CD4-positive, alpha-beta T cell treated with Interleukin-21 for 1 hour (primary cell): ENCODE data around the gene HPS3.
"Not testable (repeated sequence)": the region's sequence is repeated elsewhere in the genome, so short reads cannot be mapped to it uniquely, and the experiment has no call there.

ENCODE experiments used
- DNase-seq: peaks from one replicate; pipeline ENCODE4 v3.0.0-alpha.2; 2020

The HPS3 gene

DNA sequence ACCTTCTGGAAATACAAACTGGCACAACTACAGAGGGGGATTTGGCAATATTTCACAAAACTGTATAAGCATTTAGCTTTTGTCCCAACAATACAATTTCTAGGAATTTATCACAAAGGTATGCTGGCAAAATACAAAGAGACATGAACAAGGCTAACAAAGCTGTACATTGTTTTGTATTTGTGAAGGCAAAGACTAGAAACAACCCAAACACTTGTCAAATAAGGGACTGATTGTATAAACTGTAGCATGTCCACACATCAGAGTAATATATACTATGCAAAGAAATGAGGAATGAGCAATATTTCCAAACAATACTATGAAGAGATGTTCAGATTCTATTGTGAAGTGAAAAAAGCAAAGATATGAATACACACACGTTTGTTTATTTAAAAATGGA lies 65.8 kb downstream of the HPS3 start:
- no peak for DNase-seq

- DNase-seq = not testable (repeated sequence)
These were observed 67.6 kb downstream of the HPS3 start for GRCh38 chr3:149196805-149197592.

DNA sequence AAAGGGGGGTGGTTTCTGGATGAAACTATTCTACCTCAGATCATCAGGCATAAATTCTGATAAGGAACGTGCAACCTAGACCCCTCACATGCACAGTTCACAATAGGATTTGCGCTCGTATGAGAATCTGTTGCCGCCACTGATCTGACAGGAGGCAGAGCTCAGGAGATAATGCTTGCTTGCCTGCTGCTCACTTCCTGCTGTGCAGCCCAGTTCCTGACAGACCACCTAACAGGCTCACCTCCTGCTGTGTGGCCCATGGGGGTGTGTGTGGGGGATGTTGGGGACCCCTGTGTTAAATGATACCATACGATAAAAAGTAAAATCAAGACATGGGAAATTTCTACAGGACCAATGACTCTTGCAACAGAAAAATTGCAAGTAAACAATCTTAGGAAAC lies 68.2 kb downstream of the HPS3 start:
- DNase-seq = no peak

DNA sequence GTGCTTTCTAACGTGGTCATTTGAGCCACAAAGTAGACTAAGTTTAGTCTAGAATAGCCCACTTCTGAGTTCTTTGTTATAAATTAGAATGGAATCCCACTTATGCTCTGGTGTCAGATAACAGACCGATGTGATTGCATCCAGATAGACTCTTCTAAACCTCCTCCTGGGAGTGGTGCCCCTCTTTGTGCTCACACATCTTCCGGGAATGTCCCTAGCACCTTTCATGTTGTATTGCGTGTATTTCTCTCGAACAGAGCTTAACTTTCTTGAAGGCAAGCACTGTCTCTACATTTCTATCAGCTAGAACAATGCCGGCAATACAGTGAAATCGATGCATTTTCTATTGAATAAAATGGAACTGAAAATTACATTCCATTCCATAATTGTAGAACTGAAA lies 69.2 kb downstream of the HPS3 start:
- no peak for DNase-seq

GRCh38 chr3:149199474-149199873 lies 70.0 kb downstream of the HPS3 start:
- no peak for DNase-seq

GRCh38 chr3:149203758-149204157 lies 74.3 kb downstream of the HPS3 start:
- no peak for DNase-seq

- no peak for DNase-seq
These were observed 75.1 kb downstream of the HPS3 start for GRCh38 chr3:149204390-149204991.

DNA sequence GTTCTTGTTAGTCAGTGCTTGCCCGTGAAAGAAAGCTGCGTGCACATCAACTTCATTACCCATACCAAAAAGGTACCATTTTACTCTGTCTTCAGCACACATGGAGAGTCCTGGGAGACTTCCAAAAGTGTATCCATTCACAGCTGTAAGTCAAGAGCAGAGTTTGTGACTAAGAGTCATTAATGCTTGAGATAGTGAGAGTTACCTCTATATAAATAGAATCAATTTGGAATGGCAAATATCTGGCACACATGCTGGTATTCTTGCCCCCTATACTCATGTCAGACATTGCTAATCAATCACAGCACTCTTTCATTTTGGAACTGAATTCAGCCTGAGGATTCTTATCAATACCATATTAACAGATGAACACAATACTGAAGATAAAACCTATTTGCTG lies 78.0 kb downstream of the HPS3 start:
- no peak for DNase-seq

- no peak for DNase-seq
These were observed 80.0 kb downstream of the HPS3 start for GRCh38 chr3:149209431-149209830.

DNA sequence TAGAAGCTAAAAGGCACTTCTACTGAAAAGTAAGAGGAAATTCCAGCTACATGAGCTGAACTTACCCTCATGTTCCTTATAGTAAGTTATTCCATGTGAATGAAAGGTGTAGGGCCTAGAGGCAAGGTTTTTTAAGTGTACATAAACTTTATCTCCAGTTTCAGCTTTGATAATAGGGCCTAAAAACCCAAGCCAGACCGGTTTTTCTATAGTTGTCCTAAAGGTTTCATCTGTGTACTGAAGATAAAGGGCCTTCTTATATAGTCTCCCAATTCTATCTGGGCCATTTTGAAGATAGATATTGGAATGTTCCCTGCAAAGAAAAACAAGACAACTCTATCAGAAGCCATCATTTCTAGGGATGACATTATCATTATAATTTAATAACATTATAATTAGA lies 82.9 kb downstream of the HPS3 start:
- DNase-seq = no peak

DNA sequence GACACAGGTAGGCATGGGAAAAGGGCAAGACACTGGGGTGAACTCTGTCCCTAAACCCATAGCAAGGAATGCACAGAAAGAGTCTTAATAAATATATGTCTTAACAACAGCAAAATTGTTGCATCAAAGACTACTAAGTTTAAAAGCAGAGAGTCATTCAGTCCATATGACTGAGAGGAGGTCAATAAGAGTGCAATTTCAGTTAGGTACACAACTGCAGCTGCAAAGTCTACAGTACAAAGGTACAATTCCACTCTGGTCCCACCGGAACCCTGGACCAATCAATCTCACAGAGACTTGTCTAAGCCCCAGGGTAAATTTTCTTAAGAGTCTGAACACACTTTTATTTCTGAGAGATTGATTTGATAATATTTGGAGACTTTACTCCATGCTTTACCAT lies 85.3 kb downstream of the HPS3 start:
- DNase-seq = no peak

DNA sequence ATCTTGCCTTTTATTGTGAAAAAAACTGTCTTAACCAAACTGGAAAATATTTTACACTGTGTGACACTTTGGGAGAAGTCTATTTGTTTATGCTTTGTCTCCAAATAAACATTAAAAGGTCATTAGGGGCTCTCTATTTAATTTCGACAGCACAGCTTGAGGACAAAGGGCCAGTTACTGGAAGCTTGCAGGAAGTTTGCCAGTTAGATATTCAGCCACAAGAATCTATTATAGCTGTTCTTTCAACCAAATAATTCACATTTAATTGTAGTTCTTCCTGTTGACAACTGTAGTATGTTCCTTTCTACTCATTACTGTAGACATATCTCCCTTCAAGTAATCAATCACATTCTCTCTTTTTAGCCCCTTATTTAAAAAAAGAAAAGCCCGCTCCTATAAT lies 86.1 kb downstream of the HPS3 start:
- no peak for DNase-seq

DNA sequence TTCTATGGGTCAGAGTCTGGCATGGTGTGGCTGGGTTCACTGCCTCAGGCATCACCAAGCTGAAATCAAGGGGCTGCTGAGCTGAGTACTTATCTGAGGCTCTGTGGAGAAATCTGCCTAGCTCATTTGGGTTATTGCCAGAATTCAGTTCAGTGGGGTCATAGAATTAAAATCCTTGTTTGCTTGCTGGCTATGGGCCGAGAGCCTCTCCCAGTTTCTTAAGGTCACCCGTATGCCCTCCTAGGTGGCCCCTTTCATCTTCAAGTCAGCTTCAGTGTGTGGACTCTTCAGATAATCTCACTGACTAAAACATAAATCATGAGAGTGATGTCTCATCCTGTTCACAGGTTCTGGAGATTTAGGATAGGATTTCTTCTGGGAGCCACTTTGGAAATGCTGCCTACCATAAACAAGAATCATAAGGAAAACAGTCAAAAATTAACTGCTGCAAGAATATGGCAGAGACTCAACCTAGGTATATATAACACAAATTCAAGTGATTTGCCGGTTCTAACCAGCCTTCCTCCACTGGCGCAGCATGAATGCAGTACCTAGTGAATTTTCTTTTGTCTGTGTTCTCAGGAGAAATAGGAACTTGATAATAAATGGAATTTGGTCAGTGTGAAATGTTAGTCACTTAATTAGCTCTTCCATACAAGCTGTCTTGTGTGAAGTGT lies 86.9 kb downstream of the HPS3 start:
- no peak for DNase-seq

DNA sequence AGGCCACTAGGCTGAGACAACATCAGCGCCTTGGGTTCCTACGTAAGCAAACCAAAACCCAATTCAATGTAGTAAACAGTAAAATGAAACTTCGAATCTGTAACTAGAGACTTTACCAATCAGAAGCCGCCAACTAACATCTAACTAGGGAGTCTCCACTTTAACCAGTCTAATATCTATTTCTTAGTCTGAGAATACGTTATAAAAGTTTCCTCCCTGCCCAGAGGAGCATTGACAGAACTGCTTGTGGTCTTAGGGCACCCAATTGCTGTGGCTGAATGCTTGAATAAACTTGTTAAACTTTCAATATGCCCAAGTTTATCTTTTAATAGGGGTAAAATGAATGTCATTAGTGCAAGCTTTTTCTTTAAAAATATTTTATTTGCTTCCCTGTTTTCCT lies 87.9 kb downstream of the HPS3 start:
- DNase-seq = no peak

DNA sequence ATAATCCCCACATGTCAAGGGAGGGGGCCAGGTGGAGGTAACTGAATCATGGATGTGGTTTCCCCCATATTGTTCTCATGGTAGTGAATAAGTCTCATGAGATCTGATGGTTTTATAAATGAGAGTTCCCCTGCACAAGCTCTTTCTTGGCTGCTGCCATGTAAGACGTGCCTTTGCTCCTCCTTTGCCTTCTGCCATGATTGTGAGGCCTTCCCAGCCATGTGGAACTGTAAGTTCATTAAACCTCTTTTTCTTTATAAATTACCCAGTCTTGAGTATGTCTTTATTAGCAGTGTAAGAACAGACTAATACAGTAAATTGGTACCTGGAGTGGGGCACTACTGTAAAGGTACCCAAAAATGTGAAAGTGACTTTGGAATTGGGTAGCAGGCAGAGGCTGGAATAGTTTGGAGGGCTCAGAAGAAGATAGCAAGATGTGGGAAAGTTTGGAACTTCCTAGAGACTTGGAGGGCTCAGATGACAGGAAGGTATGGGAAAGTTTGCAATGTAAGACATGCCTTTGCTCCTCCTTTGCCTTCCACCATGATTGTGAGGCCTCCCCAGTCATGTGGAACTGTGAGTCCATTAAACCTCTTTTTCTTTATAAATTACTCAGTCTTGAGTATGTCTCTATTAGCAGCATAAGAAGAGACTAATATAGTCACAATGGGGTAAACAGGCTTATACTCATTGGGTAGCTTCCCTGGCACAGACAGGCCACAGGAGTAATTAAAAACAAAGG lies 90.1 kb downstream of the HPS3 start:
- DNase-seq = not testable (repeated sequence)

DNA sequence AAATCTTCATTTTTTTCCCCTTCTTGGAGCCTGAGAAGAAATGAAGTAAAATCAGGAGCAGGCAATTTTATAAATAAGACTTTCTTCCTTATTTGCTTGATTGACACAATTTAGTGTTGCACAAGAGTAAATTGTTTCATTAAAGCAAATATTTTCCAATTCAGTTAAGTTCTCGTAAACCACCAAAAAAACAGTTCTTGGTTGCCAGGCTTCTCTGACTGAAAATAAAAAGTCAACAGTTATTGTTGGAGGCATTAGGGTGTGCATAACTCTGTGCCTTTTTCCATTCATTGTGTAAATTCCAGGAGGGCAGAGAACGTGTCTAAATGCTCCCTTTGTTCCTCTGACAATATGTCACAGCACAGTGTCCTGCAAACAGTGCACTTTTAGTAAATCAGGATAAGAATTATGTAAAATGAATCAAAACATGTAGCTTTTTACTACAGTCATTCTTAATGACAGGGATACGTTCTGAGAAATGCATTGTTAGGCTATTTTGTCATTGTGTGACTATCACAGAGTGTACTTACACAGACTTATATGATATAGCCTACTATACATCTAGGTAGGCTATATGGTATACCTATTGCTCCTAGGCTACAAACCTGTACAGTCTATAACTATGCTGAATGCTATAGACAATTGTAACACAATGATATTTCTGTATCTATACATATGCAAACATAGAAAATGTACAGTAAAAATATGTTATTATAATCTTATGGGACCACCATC lies 92.5 kb downstream of the HPS3 start, which contains the start of gene CP:
TSS of gene CP (minus strand) at position 47 of the 735 bp plus-strand sequence. CDS start at position 10, 37 bp downstream.
- DNase-seq = no peak
